ENCODE data around the gene MBD5.

DNA sequence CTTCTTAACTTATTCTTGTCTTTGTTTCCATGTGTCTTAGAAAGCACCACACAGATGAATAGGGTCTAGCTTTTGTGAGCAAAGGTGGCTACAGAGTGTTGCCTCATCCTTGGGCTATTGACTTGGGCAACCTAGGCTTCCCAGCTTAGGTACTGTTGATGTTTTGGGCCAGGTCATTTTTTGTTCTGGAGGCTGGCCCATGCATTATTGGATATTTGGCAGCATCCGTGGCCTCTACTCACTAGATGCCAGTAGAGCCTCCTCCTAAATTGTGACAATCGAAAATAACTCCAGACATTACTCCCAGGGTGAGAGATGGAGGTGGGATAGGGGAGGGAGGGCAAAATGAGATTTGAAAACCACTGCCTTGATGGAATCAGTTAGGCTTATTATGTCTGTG is 496.4 kb downstream of the MBD5 start:
- TF ChIP-seq POLR2A (IDR thresholded peaks at IDR 0.05) (no peak), EP300 (IDR thresholded peaks at IDR 0.05) (no peak)
- TF ChIP-seq, protein P1, sequence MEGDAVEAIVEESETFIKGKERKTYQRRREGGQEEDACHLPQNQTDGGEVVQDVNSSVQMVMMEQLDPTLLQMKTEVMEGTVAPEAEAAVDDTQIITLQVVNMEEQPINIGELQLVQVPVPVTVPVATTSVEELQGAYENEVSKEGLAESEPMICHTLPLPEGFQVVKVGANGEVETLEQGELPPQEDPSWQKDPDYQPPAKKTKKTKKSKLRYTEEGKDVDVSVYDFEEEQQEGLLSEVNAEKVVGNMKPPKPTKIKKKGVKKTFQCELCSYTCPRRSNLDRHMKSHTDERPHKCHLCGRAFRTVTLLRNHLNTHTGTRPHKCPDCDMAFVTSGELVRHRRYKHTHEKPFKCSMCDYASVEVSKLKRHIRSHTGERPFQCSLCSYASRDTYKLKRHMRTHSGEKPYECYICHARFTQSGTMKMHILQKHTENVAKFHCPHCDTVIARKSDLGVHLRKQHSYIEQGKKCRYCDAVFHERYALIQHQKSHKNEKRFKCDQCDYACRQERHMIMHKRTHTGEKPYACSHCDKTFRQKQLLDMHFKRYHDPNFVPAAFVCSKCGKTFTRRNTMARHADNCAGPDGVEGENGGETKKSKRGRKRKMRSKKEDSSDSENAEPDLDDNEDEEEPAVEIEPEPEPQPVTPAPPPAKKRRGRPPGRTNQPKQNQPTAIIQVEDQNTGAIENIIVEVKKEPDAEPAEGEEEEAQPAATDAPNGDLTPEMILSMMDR (IDR thresholded peaks at IDR 0.05) = no peak
